ENCODE data around the gene GSDME. TPM values are rescaled to one million over a fixed set of nuclear protein-coding genes. Genes with fewer than 3 reads are reported as not detected.

Gene GSDME
- polyA plus RNA-seq, 12 donors: 6.8 to 16.1 (median 9.5) TPM; not detected in 1

- DNase-seq: no peak
Observed at GRCh38 chr7:24778543-24779282, 21.4 kb upstream of the GSDME start.

- no peak for DNase-seq
Observed at GRCh38 chr7:24777806-24778205, 20.5 kb upstream of the GSDME start.

DNA sequence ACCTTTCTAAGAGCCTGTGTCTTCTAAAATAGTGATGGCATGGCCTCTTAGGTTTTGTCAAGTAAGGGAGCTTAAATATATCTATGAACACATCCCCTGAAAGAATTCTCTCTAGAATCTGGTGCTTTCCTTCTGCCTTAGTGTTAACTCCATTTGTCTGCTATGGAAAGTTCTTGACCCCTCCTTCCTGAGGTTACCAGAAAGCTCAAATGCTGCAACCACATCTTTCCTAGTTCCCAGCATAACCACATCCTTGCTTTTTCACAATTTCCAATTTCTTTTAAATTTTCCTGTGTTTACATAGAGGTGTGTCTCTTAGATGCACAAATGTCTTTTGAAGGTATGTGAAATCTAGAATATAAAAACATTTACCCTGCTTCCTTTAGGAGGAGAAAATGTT, 16.4 kb upstream of the GSDME start:
- DNase-seq: no peak

- peak; percentile 55 for DNase-seq
Observed at GRCh38 chr7:24769851-24770250, 12.6 kb upstream of the GSDME start.

- DNase-seq: no peak
Observed at GRCh38 chr7:24769014-24769830, 12.0 kb upstream of the GSDME start.

DNA sequence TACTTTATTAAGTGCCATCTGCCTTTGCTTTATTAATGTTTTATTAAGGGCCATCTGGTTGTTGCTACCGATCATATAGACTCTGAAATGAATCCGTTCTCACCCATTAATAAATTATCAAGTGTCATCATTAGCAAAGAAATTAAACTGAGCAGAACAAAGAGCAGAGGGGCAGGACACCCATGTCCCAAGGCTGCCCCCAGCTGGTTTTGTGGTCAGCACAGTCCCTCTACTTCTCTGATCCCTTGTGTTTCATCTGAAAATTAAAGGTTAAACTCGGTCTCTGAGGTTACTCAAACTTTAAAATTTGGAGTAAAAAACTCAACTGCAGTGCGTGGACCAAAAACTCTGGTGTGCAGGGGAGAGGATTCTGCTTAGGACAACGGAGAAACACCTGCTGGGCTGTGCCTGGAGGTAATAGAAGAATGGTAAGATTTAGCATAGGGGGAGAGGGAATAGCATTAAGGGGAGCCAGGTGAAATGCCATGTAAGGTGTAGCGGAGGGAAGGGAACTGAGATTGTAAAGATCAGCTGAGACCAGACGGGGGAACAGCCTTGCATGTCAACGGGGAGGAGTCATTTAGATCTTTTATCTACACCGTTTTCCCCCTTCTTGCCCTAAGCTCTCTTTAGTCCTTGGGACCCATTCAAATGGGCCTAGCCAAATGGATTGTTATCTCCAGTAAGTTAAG, 10.8 kb upstream of the GSDME start:
- DNase-seq: no peak

GRCh38 chr7:24764972-24765744, 7.9 kb upstream of the GSDME start:
- DNase-seq: no peak

- no peak for DNase-seq
Observed at GRCh38 chr7:24764011-24764410, 6.7 kb upstream of the GSDME start.

GRCh38 chr7:24763303-24763901, 6.1 kb upstream of the GSDME start:
- no peak for DNase-seq

DNA sequence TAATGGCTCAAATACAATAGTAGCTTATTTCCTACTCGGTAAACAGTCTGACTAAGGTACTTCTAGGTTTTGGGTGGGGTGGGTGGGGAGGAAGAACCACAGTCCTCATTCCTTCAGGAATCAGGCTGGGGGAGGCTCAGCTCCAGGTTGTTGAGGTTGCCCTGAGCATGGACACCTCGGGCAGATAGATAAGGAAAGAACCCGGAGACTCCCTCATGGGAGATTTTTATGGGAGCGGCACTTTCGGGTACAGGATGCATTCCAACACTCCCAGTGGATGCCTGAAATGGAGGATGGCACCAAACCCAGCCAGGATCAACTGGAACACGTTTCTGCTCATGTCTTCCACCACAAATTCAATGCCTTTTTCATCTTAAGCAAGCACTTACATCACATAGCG, 5.5 kb upstream of the GSDME start:
- DNase-seq: no peak

DNA sequence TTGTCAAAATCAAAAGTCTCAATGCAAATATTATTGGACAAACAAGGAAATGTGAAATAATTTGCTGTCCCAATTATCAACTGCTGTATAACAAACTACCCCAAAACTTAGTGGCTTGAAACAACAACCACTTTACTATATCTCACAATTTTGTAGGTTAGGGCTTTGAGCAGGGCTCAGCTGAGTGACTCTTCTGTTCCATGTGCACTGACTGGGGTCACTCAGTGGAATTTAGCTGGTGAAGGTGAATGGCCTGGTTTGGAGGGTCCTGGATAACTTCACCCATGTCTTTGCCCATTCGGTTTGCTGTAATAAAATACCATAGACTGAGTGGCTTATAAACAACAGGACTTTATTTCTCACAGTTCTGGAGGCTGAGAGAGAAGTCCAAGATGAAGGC, 3.7 kb upstream of the GSDME start:
- no peak for DNase-seq

- DNase-seq: peak; percentile 39
Observed at GRCh38 chr7:24756545-24757352, 515 bp downstream of the GSDME start.

GRCh38 chr7:24755541-24756407, 1.5 kb downstream of the GSDME start:
- no peak for DNase-seq

DNA sequence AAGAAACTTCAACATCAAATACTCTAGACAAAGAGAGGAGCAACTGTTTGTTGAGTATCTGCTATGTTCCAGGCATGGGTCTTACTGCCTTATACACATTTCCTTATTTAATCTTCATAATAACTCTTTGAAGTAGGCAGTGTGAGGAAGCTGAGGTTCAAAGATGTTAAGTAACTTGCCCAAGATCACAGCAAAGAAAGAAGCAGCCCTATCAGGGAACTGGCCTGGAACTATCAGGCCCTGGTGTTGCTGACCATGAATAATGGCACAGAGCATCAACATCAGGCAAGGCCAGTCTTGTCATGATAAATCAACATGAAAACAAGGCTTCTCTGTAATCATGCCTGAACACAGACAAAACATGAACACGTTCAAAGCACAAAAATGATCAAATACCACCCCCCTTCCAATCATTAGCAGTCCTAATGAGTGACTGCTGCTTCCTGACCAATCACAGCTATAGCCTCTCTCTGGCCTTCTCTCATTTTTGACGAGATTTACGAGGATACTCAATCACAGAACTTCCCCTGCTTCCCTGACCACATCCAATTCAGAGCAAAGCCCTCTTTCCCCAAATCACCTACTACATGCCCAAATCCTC, 2.3 kb downstream of the GSDME start:
- DNase-seq: no peak

DNA sequence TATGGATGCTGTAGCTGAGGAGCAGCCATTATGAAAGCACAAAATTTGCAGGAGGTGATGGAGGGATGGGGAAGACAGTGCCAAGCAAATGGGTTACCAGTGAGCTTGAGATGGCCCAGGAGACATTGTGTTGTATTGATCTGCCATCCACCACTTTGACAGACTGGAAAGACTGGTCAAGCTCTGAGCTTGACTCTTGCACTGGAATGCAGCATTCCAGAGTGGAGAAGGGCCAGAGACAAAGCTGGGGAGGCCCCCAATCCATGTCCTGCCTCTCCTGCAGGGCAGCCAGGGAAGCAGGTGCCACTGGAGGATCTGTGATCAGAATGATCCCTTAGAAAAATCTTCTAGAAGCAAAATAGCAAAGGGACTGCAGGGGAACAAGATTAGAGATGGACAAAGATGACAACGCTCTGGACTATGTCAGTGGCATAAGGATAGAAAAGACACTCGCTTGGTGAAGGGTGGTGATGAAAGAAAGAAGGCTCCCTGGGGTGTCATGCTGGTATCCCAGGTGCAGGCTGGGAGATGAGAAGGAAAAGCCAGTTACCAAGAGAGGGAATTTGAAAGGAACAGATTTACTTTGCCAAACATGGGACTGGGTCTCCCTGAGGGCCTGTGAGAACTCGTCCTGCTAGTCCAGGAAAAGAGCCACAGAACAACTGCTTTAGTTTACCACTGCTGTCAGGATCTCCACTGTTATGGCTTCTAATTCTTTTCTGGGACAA, 5.0 kb downstream of the GSDME start:
- no peak for DNase-seq

GRCh38 chr7:24751484-24751883, 5.8 kb downstream of the GSDME start:
- no peak for DNase-seq

GRCh38 chr7:24750441-24751055, 6.7 kb downstream of the GSDME start:
- no peak for DNase-seq

GRCh38 chr7:24748521-24748920, 8.7 kb downstream of the GSDME start:
- DNase-seq: no peak
